Measurements from ENCODE around the gene APAF1. TPM values are rescaled to one million over a fixed set of nuclear protein-coding genes. Genes with fewer than 3 reads are reported as not detected.
"Not testable (repeated sequence)": the region's sequence is repeated elsewhere in the genome, so short reads cannot be mapped to it uniquely, and the experiment has no call there.

APAF1 gene
- 10 to 100 TPM; 31.4 to 33.1 TPM for total RNA-seq

GRCh38 chr12:98644712-98645571 lies at the start of gene APAF1, which contains the start of gene IKBIP:
Gene APAF1 (plus strand): TSS chr12:98645290. CDS start chr12:98648360, 3,070 bp downstream.
Gene IKBIP (minus strand): TSS chr12:98644788. CDS start chr12:98644701, 87 bp downstream.
- ATAC-seq: peak; percentile 88 to 93
- no peaks in the 10 kb centered on the region for H3K9me3 Mint-ChIP-seq

DNA sequence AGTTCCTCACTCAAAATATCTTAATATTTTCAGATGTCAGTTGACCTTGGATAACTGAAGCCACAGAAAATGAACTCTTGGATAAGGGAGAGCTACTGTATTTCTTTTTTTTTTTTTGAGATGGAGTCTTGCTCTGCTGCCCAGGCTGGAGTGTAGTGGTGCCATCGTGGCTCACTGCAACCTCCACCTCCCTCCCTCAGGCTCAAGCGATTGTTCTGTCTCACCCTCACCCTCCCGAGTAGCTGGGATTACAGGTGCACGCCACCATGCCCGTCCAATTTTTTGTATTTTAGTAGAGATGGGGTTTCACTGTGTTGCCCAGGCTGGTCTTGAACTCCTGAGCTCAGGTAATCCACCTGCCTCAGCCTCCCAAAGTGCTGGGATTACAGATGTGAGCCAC lies 47.8 kb upstream of the APAF1 start:
- peaks cover 33 to 37% of the 10 kb centered on the region in 2 donors for H3K36me3 Mint-ChIP-seq
- ATAC-seq; H3K9me3 Mint-ChIP-seq; DNase-seq (ENCODE audit: low spot score in 2 of 2): not testable (repeated sequence)
- peak overlapping the region in 1 of 2 donors; percentile 44 for H3K27ac Mint-ChIP-seq

More at GRCh38 chr12:98644712-98645571, at the start of gene APAF1, which contains the start of gene IKBIP:
- Mint-ChIP-seq H3K27ac (peak within 1 kb of the TSS; percentile 69 to 96), H3K36me3 (peaks cover 6 to 27% of the 10 kb centered on the region in 2 donors)
- peak; percentile 97 to 99 for DNase-seq (ENCODE audit: low spot score in 2 of 2)

DNA sequence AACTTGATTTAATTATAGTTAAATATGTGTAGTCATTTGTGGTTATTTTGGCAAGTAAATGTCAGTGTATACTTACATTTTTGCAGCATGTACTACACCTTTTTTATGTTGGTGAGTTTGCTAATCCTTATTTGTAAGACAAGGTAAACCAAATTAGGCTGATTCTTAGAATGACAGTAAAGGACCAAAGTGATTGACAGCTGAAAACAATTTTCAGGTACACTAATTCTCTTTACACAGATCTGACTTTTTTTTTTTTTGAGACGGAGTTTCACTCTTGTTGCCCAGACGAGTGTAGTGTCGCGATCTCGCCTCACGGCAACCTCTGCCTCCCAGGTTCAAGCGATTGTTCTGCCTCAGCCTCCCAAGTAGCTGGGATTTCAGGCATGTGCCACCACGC lies 43.2 kb upstream of the APAF1 start:
- ATAC-seq (no peak), DNase-seq (ENCODE audit: low spot score in 2 of 2) (no peak)
- no peak overlapping the region for H3K27ac Mint-ChIP-seq
- H3K36me3 Mint-ChIP-seq: peaks cover 5 to 8% of the 10 kb centered on the region in 2 donors
- no peaks in the 10 kb centered on the region for H3K9me3 Mint-ChIP-seq

DNA sequence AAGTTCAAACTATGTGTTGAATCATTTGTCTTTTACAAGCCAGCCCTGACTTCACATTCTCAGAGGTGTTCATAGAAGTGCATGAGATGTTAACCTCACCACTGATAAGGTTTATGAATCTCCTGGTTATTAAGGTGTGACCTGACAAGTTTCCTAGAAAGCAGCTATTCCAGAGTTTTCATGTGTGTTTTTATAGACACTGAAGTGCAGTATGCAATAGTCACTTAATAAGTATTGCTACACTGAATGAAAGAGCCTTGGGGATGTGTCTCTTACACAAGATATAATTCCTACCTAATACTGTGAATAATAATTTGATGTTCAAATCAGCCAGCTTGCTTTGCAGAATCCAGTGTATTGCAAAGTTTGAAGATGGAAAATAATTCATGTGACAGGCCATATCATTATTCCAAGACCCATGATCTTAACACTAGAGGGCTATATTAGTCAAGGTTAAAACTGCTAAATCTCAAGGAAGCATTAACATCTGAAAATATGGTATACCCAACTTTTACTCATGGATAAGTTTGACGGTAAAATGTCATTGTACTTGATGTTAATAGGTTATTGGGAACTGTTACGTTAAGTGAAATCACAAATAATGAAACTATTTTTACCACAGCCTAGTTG lies 38.6 kb upstream of the APAF1 start:
- Mint-ChIP-seq H3K9me3 (no peaks in the 10 kb centered on the region), H3K27ac (no peak overlapping the region), H3K36me3 (peaks cover 0 to 6% of the 10 kb centered on the region in 2 donors)
- DNase-seq (ENCODE audit: low spot score in 2 of 2) (no peak), ATAC-seq (no peak)

DNA sequence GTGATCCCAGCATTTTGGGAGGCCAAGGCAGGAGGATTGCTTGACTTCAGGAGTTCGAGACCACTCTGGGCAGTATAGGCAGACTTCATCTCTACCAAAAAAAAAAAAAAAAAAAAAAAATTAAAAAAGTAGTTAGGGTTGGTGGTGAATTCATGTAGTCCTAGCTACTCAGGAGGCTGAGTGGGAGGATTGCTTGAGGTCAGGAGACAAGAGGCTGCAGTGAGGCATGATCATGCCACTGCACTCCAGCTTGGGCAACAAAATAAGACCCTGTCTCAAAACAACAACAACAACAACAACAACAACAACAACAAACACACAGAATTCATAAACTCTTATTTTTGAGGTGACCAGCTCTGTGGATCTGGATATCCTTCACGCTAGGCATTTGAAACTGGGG lies 34.5 kb upstream of the APAF1 start:
- ATAC-seq (no peak), DNase-seq (ENCODE audit: low spot score in 2 of 2) (no peak)
- H3K27ac Mint-ChIP-seq: no peak overlapping the region
- no peaks in the 10 kb centered on the region for H3K9me3 Mint-ChIP-seq
- no peaks in the 10 kb centered on the region for H3K36me3 Mint-ChIP-seq

GRCh38 chr12:98612696-98613334 lies 32.3 kb upstream of the APAF1 start:
- DNase-seq (ENCODE audit: low spot score in 2 of 2): no peak

DNA sequence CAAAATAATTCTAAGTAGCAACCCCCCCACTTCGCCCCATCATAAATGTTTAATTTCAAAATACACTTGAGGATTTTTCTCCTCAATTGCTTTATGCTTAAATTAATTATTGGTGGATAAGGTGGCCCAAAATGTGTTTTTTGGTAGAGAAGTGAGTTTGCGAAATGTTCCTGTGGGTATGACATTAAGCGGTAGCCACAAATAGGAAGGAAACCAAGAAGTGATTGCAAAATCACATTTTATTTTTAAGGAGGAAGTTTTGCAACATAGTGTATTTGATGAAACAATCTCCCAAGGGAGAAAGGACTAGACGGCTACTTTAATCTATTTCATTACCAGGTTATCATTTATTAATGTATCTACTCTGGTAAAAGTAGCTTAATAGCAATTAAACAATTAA lies 26.1 kb upstream of the APAF1 start:
- no peak for DNase-seq (ENCODE audit: low spot score in 2 of 2)
- H3K36me3 Mint-ChIP-seq: no peaks in the 10 kb centered on the region
- H3K9me3 Mint-ChIP-seq: no peaks in the 10 kb centered on the region
- no peak for ATAC-seq
- H3K27ac Mint-ChIP-seq: no peak overlapping the region

More at GRCh38 chr12:98612696-98613334, 32.3 kb upstream of the APAF1 start:
- Mint-ChIP-seq H3K36me3 (no peaks in the 10 kb centered on the region), H3K27ac (no peak overlapping the region), H3K9me3 (no peaks in the 10 kb centered on the region)
- peak in 1 of 2 donors; percentile 24 for ATAC-seq

DNA sequence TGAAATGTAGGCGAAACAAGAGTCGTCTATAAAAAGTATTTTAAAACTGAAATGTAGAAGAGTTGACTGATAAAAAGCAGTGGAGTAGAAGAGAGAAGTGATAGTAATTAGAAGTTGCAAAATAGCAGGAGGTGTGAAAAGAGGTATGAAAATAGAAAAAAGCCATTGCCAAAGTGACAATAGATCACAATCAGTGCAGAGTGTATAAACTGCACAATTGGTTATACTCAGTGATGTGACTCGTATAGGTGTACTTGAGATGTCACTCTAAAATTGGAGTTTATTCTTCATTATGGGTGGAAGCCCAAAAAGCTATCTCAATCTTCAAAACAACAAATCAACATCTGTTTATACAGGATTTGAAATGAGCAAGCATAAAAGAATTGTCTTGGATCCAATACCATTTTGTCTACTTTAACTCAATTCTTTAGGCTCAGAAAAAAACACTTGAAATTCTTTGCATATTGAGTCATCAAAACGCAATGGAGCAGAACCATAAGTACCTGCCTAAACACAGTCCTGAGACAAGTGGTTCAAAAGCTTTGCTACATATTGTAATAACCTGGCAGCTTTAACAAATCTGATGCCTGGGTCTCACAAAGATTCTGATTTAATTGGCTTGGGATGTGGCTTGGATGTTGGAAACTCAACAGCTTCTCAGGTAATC lies 9.3 kb upstream of the APAF1 start:
- Mint-ChIP-seq H3K27ac (no peak overlapping the region), H3K36me3 (peaks cover 0 to 7% of the 10 kb centered on the region in 2 donors), H3K9me3 (no peaks in the 10 kb centered on the region)
- DNase-seq (ENCODE audit: low spot score in 2 of 2) (no peak), ATAC-seq (no peak)

DNA sequence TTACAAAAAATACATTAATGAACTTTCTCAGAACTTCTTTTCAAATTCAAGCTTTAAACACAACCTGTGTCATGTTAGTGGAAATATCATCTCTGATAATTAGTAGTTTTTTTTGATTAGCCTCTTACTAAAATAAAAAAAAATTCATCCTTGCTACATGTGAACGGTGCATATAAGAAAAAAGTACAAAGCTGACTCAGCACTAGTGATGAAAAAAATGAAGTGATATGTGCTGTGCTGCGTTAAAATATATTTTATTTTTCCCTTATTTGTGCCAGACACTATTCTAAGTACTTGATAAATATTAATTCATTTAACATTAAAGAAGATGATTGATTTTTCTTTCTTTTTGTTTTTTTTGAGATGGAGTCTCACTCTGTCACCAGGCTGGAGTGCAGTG lies 8.0 kb upstream of the APAF1 start:
- ATAC-seq (no peak), DNase-seq (ENCODE audit: low spot score in 2 of 2) (no peak)
- Mint-ChIP-seq H3K9me3 (no peaks in the 10 kb centered on the region), H3K36me3 (peaks cover 0 to 7% of the 10 kb centered on the region in 2 donors), H3K27ac (no peak overlapping the region)

DNA sequence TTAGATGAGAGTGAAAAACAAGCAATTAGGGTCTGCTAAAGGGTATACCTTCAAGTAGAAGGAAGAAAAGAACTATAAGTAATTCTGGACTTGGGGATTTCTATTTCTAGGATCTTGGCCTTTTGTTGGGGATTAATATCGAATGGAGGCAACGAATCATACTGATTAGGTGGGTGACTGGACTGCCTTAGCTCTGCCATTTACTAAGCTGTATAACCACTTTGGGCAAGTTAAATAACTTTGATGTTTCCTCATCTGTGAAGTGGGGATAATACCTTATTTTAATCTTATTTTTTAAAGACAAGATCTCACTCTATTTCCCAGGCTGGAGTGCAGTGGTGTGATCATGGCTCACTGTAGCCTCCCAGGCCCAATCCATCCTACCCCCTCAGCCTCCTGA lies 7.1 kb upstream of the APAF1 start:
- H3K9me3 Mint-ChIP-seq: no peaks in the 10 kb centered on the region
- peaks cover 0 to 7% of the 10 kb centered on the region in 2 donors for H3K36me3 Mint-ChIP-seq
- ATAC-seq: peak in 1 of 2 donors; percentile 86
- no peak for DNase-seq (ENCODE audit: low spot score in 2 of 2)
- no peak overlapping the region for H3K27ac Mint-ChIP-seq

- H3K9me3 Mint-ChIP-seq: no peaks in the 10 kb centered on the region
- H3K36me3 Mint-ChIP-seq: peaks cover 5 to 6% of the 10 kb centered on the region in 2 donors
- no peak overlapping the region for H3K27ac Mint-ChIP-seq
- DNase-seq (ENCODE audit: low spot score in 2 of 2) (no peak), ATAC-seq (no peak)
Observed at GRCh38 chr12:98639491-98639890, 5.6 kb upstream of the APAF1 start.

- Mint-ChIP-seq H3K27ac (peak overlapping the region in 1 of 2 donors; percentile 87), H3K36me3 (peaks cover 6 to 20% of the 10 kb centered on the region in 2 donors)
- not testable (repeated sequence) for H3K9me3 Mint-ChIP-seq; DNase-seq (ENCODE audit: low spot score in 2 of 2); ATAC-seq
Observed at GRCh38 chr12:98642801-98643200, 2.3 kb upstream of the APAF1 start.

DNA sequence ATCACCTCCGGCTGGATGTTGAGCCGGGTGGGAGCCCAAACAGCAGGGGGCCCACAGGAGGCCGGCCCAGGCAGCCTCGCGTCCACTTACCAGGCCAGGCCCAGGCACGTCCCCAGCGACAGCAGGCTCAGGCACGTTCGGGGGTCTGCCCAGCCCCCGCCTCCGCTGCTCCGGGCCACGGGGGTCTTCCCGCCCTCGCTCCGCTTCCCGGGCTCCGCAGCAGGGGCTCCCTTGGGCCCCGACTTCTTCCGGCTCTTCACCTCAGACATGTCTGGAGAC lies 718 bp upstream of the APAF1 start:
- ATAC-seq: peak; percentile 14 to 21
- no peak for DNase-seq (ENCODE audit: low spot score in 2 of 2)
- peak overlapping the region; percentile 69 to 96 for H3K27ac Mint-ChIP-seq
- H3K36me3 Mint-ChIP-seq: peaks cover 6 to 21% of the 10 kb centered on the region in 2 donors
- H3K9me3 Mint-ChIP-seq: no peaks in the 10 kb centered on the region

- DNase-seq (ENCODE audit: low spot score in 2 of 2) (peak in 1 of 2 donors; percentile 59), ATAC-seq (no peak)
- Mint-ChIP-seq H3K36me3 (peaks cover 6 to 27% of the 10 kb centered on the region in 2 donors), H3K9me3 (no peaks in the 10 kb centered on the region), H3K27ac (peak overlapping the region; percentile 65 to 69)
Observed at GRCh38 chr12:98645572-98646067, 530 bp downstream of the APAF1 start.

- ATAC-seq: no peak
- DNase-seq (ENCODE audit: low spot score in 2 of 2): no peak
- H3K27ac Mint-ChIP-seq: peak overlapping the region; percentile 1 to 69
- H3K9me3 Mint-ChIP-seq: no peaks in the 10 kb centered on the region
- H3K36me3 Mint-ChIP-seq: peaks cover 6 to 27% of the 10 kb centered on the region in 2 donors
Observed at GRCh38 chr12:98646294-98647090, 1.4 kb downstream of the APAF1 start.

DNA sequence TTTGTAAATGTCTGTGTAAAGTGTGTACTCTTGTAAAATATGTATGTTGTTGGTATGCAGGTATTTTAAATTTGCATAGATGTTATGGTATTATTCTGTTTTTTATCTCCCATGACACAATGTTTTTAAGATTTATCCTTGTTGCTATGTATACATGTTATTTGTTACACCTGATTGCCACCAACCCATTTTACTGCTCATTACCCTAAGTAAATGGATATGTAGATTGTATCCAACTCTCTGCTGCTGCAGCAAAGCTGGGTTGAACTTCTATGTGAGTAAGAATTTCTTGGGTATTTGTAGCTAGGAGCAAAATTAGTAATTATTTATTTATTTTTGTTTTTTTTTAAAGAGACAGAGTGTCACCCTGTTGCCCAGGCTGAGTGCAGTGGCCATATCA lies 6.2 kb downstream of the APAF1 start:
- no peak overlapping the region for H3K27ac Mint-ChIP-seq

More for the DNA sequence above, 6.2 kb downstream of the APAF1 start:
- H3K9me3 Mint-ChIP-seq: no peaks in the 10 kb centered on the region
- H3K36me3 Mint-ChIP-seq: peaks cover 0 to 11% of the 10 kb centered on the region in 2 donors
- ATAC-seq: no peak
- no peak for DNase-seq (ENCODE audit: low spot score in 2 of 2)
